ENCODE results near the gene IDI2. TPM values are rescaled to one million over a fixed set of nuclear protein-coding genes. Genes with fewer than 3 reads are reported as not detected.
A peak's percentile ranks its signal among the peaks of the same experiment; 100 is the strongest.

The IDI2 gene
- total and polyA plus RNA-seq, 2 of the 13 experiments (the other 11 are each of a cell fraction or from before 2014, with no cell fraction given): not detected

DNA sequence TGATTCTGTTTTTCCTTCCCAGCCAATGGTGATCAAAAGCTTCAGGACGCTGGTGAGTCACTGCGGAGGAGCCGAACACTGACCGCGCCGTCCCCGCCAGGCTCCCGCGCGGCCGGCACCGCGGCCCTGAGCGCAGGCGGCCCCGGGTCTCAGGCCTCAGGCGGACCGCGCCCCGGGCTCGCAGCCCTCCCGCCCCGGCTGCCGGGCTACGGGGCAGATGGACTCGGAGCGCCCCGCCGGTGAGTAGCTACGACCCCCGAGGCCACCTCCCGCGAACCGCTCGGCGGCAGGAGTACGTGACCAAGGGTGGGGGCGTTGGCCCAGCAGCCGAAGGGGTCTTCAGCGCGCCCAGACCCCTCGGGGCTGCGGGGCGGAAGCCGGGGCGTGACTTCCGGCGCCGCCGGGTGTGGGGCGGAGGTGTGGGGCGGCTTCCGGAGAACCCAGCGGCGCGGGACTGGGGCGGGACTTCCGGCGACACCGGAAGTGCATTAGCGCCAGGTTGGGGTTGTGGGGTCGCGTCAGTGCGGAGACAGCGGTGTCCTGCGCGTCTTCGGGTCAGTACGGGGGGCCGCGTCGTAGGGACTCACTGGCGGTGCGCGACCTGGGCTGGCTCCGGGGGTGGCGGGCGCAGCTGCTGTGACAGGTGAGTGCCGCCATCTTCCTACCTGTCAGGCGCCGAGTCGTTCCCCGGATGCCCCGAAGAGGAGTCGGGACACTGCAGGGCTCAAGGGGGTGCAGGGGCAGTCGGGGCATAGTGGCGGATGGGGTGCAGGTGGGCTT is 30.9 kb upstream of the IDI2 start, which contains the start of gene WDR37 (continued):
- TF ChIP-seq, protein P1, sequence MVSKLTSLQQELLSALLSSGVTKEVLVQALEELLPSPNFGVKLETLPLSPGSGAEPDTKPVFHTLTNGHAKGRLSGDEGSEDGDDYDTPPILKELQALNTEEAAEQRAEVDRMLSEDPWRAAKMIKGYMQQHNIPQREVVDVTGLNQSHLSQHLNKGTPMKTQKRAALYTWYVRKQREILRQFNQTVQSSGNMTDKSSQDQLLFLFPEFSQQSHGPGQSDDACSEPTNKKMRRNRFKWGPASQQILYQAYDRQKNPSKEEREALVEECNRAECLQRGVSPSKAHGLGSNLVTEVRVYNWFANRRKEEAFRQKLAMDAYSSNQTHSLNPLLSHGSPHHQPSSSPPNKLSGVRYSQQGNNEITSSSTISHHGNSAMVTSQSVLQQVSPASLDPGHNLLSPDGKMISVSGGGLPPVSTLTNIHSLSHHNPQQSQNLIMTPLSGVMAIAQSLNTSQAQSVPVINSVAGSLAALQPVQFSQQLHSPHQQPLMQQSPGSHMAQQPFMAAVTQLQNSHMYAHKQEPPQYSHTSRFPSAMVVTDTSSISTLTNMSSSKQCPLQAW (CRISPR knock-in tag; IDR thresholded peaks at IDR 0.05): 0 out of 2 replicates have a peak, but pooled peaks have one; percentile 12
- TF ChIP-seq ZNF652 (CRISPR knock-in tag; IDR thresholded peaks at IDR 0.05; ENCODE audit: borderline replicate concordance, low read depth) (no peak), ZNF501 (CRISPR knock-in tag; IDR thresholded peaks at IDR 0.05) (peak; percentile 77), ARHGAP35 (CRISPR knock-in tag; IDR thresholded peaks at IDR 0.05; ENCODE audit: borderline replicate concordance) (peak; percentile 2; the same call in 1 of the 2 replicates), SATB2 (CRISPR knock-in tag; IDR thresholded peaks at IDR 0.05) (no peak), ZNF180 (CRISPR knock-in tag; IDR thresholded peaks at IDR 0.05; ENCODE audit: borderline replicate concordance, low read depth) (no peak), SIN3B (IDR thresholded peaks at IDR 0.05; ENCODE audit: low read length) (no peak), MAF1 (CRISPR knock-in tag; IDR thresholded peaks at IDR 0.05; ENCODE audit: borderline replicate concordance) (no peak; the same call in 1 of the 2 replicates), ZKSCAN5 (CRISPR knock-in tag; IDR thresholded peaks at IDR 0.05) (no peak), ZMYM4 (CRISPR knock-in tag; IDR thresholded peaks at IDR 0.05) (peak; percentile 75; the same call in 1 of the 2 replicates), ZNF292 (CRISPR knock-in tag; IDR thresholded peaks at IDR 0.05; ENCODE audit: borderline replicate concordance, low read depth) (no peak), HNF4A (CRISPR knock-in tag; IDR thresholded peaks at IDR 0.05) (no peak), FIP1L1 (IDR thresholded peaks at IDR 0.05; ENCODE audit: borderline replicate concordance, insufficient read depth, low read depth, low read length) (no peak), ZNF329 (CRISPR knock-in tag; IDR thresholded peaks at IDR 0.05; ENCODE audit: low read depth) (0 out of 2 replicates have a peak, but pooled peaks have one; percentile 19), MTF2 (CRISPR knock-in tag; IDR thresholded peaks at IDR 0.05; ENCODE audit: borderline replicate concordance) (no peak), REXO4 (CRISPR knock-in tag; IDR thresholded peaks at IDR 0.05; ENCODE audit: borderline replicate concordance) (no peak)
- TF ChIP-seq, protein P2, sequence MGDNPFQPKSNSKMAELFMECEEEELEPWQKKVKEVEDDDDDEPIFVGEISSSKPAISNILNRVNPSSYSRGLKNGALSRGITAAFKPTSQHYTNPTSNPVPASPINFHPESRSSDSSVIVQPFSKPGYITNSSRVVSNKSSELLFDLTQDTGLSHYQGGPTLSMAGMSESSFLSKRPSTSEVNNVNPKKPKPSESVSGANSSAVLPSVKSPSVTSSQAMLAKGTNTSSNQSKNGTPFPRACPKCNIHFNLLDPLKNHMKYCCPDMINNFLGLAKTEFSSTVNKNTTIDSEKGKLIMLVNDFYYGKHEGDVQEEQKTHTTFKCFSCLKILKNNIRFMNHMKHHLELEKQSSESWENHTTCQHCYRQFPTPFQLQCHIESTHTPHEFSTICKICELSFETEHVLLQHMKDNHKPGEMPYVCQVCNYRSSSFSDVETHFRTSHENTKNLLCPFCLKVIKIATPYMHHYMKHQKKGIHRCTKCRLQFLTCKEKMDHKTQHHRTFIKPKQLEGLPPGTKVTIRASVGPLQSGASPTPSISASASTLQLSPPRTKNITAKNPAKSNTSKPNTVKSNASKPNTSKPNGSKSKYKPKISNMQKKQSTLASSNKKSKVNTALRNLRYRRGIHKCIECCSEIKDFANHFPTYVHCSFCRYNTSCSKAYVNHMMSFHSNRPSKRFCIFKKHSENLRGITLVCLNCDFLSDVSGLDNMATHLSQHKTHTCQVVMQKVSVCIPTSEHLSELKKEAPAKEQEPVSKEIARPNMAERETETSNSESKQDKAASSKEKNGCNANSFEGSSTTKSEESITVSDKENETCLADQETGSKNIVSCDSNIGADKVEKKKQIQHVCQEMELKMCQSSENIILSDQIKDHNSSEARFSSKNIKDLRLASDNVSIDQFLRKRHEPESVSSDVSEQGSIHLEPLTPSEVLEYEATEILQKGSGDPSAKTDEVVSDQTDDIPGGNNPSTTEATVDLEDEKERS (CRISPR knock-in tag; IDR thresholded peaks at IDR 0.05): no peak
- TF ChIP-seq, protein P3, sequence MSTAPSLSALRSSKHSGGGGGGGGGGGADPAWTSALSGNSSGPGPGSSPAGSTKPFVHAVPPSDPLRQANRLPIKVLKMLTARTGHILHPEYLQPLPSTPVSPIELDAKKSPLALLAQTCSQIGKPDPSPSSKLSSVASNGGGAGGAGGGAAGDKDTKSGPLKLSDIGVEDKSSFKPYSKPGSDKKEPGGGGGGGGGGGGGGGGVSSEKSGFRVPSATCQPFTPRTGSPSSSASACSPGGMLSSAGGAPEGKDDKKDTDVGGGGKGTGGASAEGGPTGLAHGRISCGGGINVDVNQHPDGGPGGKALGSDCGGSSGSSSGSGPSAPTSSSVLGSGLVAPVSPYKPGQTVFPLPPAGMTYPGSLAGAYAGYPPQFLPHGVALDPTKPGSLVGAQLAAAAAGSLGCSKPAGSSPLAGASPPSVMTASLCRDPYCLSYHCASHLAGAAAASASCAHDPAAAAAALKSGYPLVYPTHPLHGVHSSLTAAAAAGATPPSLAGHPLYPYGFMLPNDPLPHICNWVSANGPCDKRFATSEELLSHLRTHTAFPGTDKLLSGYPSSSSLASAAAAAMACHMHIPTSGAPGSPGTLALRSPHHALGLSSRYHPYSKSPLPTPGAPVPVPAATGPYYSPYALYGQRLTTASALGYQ (CRISPR knock-in tag; IDR thresholded peaks at IDR 0.05): no peak
- TF ChIP-seq, protein P4, sequence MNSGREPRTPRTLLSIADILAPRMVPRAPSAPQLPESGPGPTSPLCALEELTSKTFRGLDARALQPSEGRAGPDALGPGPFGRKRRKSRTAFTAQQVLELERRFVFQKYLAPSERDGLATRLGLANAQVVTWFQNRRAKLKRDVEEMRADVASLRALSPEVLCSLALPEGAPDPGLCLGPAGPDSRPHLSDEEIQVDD (CRISPR knock-in tag; IDR thresholded peaks at IDR 0.05; ENCODE audit: borderline replicate concordance): no peak
- TF ChIP-seq, protein P5, sequence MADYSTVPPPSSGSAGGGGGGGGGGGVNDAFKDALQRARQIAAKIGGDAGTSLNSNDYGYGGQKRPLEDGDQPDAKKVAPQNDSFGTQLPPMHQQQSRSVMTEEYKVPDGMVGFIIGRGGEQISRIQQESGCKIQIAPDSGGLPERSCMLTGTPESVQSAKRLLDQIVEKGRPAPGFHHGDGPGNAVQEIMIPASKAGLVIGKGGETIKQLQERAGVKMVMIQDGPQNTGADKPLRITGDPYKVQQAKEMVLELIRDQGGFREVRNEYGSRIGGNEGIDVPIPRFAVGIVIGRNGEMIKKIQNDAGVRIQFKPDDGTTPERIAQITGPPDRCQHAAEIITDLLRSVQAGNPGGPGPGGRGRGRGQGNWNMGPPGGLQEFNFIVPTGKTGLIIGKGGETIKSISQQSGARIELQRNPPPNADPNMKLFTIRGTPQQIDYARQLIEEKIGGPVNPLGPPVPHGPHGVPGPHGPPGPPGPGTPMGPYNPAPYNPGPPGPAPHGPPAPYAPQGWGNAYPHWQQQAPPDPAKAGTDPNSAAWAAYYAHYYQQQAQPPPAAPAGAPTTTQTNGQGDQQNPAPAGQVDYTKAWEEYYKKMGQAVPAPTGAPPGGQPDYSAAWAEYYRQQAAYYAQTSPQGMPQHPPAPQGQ (CRISPR knock-in tag; IDR thresholded peaks at IDR 0.05; ENCODE audit: borderline replicate concordance): no peak
